BLaER1 treated with 17β-estradiol and CSF1 and Interleukin-3, amounts not matched to agents 10 nM and 100 nM (cell line): ENCODE measurements around the gene CREB3L1.

Source experiments
- H3K27ac ChIP-seq, 11 experiments: shearing (Covaris generic); formaldehyde crosslinking; 2 replicates each; pipeline ENCODE4 v1.8.1; 2022
- H3K27me3 ChIP-seq, 11 experiments: shearing (Covaris generic); formaldehyde crosslinking; 2 replicates each; pipeline ENCODE4 v1.8.1; 2022
- H3K36me3 ChIP-seq, 11 experiments: shearing (Covaris generic); formaldehyde crosslinking; 2 replicates each; pipeline ENCODE4 v1.8.1; 2022
- H3K4me1 ChIP-seq, 10 experiments: shearing (Covaris generic); formaldehyde crosslinking; 2 replicates each; pipeline ENCODE4 v1.8.1; 2022
- H3K4me2 ChIP-seq, 11 experiments: shearing (Covaris generic); formaldehyde crosslinking; 2 replicates each; pipeline ENCODE4 v1.8.1; 2022
- H3K4me3 ChIP-seq, 10 experiments: shearing (Covaris generic); formaldehyde crosslinking; 2 replicates each; pipeline ENCODE4 v1.8.1; 2022
- H3K9ac ChIP-seq, 11 experiments: shearing (Covaris generic); formaldehyde crosslinking; 2 replicates each; pipeline ENCODE4 v1.8.1; 2022
- H3K9me3 ChIP-seq, 11 experiments: shearing (Covaris generic); formaldehyde crosslinking; replicated peaks in 1 of 11; 2 replicates each; pipeline ENCODE4 v1.8.1; 2022
- H4K20me1 ChIP-seq, 11 experiments: shearing (Covaris generic); formaldehyde crosslinking; 2 replicates each; pipeline ENCODE4 v1.8.1; 2022
- Cebpa-rat ChIP-seq, 11 experiments: shearing (Covaris generic); IDR thresholded peaks; 2 replicates each; pipeline ENCODE4 v1.8.1; 2022

CREB3L1 gene

DNA sequence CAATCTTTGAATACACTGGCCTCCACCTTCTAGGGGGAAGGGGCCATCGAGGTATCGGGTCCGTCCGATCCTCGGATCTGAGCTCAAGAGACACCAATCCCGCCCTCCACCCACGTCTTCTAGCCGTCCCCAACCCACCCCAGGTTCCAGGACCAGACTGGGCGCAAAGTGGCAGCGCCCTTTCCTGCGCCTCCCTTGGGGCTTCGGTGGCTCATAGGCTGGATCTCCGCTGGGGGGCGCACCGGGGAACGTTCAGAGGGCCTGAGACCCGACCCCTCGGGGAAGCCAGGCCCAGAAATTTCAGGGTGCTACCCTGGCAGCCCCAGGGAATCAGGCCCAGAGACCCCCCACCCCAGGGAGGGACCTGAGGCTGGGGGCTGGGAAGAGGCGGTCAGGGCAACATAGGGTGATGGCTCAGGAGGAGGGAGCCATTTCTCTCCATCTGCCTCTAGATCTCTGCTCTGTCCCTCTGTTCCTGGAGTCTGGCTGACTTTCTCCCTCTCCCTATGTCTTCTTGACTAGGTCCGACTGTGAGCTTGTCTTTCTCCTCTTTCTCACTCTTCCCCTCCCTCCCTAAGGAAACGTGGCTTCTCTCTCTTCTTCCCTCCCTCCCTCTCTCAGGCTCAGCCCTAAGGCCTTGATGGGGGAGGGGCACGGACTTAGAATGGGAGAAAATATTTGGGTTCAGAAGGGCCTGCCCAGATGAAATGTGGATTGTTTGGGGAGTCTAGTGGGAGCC is 1.1 kb downstream of the CREB3L1 start:
- Histone ChIP-seq H3K36me3 (no peaks in the 10 kb centered on the region), H3K4me3 (peak overlapping the region in 4 of 10 experiments; percentile 10 to 56 (median 35); a peak in 2 of 20 replicates), H3K9me3 (no peaks in the 10 kb centered on the region), H4K20me1 (peaks cover 0 to 11% (median 0%) of the 10 kb centered on the region in 11 experiments; a peak in 2 of 22 replicates), H3K27ac (no peak overlapping the region), H3K4me1 (peaks cover 14 to 48% (median 33%) of the 10 kb centered on the region in 10 experiments), H3K4me2 (peak overlapping the region in 9 of 11 experiments; percentile 30 to 55 (median 41); a peak in 12 of 22 replicates), H3K27me3 (peaks cover 61 to 78% (median 70%) of the 10 kb centered on the region in 11 experiments), H3K9ac (no peak overlapping the region)
- no peak for TF ChIP-seq Cebpa-rat (IDR thresholded peaks at IDR 0.05)

DNA sequence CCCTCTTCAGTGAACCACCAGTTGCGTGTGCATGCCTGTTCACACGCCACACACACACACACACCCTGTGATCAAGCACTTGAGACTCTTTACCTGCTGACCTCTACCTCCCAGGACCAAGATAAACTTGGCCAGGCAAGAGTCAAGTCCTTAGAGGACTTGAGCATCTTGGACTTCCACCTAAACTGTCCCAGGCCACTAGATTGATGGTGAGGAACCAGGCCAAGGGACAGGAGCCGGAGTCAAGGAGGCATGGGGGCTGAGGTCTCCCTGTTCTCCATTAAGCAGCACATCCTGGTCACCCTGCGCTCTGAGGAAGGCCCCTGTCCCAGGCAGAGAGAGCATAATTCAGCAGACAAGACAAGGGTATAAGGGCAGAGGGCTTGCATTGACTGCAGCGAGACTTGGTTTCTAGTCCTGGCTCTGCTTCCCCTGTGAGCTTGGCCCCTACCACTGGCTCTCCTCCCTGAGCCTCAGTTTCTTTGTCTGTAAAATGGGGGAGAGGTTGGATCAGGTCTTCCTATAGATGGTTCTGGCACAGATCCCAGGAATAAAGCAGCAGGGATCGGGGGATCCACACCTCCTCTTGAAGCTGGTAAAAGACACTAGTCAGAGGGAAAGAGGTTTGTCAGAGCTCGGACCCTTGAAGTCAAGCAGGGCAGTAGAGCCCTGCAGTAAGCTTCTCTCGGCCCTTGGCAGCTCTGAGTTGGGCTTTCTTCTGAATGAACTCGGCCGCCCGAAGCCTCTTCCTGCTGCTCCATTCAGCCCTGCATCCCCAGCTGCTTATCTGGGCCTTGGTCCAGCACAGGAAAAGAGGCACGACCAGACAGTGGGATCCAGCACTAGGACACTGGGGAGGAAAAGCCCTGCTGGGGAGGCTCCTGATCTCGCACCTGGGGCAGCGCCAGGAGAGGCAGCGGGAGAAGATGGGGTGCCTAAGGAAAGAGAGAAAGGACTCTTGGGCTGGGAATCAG is 2.0 kb downstream of the CREB3L1 start:
- H3K4me3 ChIP-seq, result no peak overlapping the region

GRCh38 chr11:46280706-46281105 is 3.2 kb downstream of the CREB3L1 start:
- Histone ChIP-seq H4K20me1 (peaks cover 0 to 11% (median 0%) of the 10 kb centered on the region in 11 experiments; a peak in 2 of 22 replicates), H3K27ac (no peak overlapping the region), H3K4me1 (peaks cover 19 to 57% (median 42%) of the 10 kb centered on the region in 10 experiments), H3K36me3 (no peaks in the 10 kb centered on the region), H3K9ac (no peak overlapping the region), H3K4me2 (peak overlapping the region in 7 of 11 experiments; percentile 71 to 89 (median 74); a peak in 14 of 22 replicates), H3K4me3 (no peak overlapping the region), H3K27me3 (peaks cover 54 to 65% (median 59%) of the 10 kb centered on the region in 11 experiments), H3K9me3 (no peaks in the 10 kb centered on the region)
- no peak for TF ChIP-seq Cebpa-rat (IDR thresholded peaks at IDR 0.05)

More for the DNA sequence above, 2.0 kb downstream of the CREB3L1 start:
- H3K4me1 ChIP-seq, result peaks cover 13 to 48% (median 33%) of the 10 kb centered on the region in 10 experiments
- H3K36me3 ChIP-seq, result no peaks in the 10 kb centered on the region
- no peak for TF ChIP-seq Cebpa-rat (IDR thresholded peaks at IDR 0.05)
- H3K9ac ChIP-seq, result no peak overlapping the region
- no peak overlapping the region for H3K27ac ChIP-seq
- peak overlapping the region in 5 of 11 experiments; percentile 20 to 43 (median 28); a peak in 9 of 22 replicates for H3K4me2 ChIP-seq
- peaks cover 61 to 78% (median 69%) of the 10 kb centered on the region in 11 experiments for H3K27me3 ChIP-seq
- peaks cover 0 to 11% (median 0%) of the 10 kb centered on the region in 11 experiments; a peak in 2 of 22 replicates for H4K20me1 ChIP-seq
- no peaks in the 10 kb centered on the region for H3K9me3 ChIP-seq

DNA sequence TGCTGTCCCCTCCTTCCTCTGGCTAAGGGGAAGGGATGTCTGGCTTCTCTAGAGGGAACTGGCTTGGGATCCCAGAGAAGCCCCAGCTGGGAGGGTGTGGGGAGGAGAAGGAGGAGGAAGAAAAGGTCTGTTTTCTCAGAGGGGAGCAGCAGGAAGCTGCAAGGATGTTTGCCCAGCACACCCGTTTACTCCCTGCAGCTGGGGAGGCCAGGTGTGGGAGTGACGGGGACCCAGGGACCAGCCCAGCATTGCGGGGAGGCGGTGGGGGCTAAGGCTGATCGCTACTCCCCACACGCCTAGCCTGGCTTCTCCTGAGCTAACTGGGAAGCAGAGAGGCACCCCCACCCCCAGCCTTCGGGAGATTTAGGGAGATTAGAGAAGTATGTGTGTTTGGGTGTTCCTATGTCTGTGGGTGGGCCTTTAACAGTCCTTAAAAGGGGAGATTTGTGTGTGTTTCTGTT is 3.9 kb downstream of the CREB3L1 start:
- Histone ChIP-seq H3K27me3 (peaks cover 47 to 58% (median 52%) of the 10 kb centered on the region in 11 experiments), H3K27ac (peak overlapping the region in 1 of 11 experiments; percentile 25; a peak in 2 of 22 replicates), H3K9ac (peak overlapping the region in 5 of 11 experiments; percentile 23 to 44 (median 38); a peak in 7 of 22 replicates), H3K4me1 (peaks cover 25 to 64% (median 47%) of the 10 kb centered on the region in 10 experiments), H3K4me2 (peak overlapping the region; percentile 58 to 89 (median 74)), H3K9me3 (no peaks in the 10 kb centered on the region), H3K4me3 (no peak overlapping the region), H4K20me1 (peaks cover 0 to 11% (median 0%) of the 10 kb centered on the region in 11 experiments; a peak in 2 of 22 replicates), H3K36me3 (no peaks in the 10 kb centered on the region)
- no peak for TF ChIP-seq Cebpa-rat (IDR thresholded peaks at IDR 0.05)

DNA sequence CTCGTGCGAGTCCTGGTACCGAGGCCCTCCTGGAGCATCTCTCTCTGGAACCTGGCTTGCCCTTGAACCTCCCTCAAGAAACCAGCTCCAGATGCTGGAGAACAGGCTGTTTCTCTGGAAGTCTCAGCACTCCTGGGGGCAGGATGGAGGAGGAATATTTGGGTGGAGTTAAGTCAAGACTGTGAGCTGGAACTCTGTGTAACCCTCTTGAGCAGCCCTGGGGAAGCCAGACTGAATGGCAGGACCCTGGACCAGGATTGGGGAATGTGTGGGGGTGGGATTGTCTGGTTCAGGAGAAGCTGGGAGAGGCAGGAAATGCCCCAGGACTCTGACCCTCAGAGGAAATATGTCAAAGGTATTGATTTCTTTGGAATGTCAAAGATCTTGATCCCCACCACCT is 7.7 kb downstream of the CREB3L1 start:
- H3K36me3 ChIP-seq, result no peaks in the 10 kb centered on the region
- H3K4me2 ChIP-seq, result peak overlapping the region; percentile 44 to 80 (median 68); a peak in 21 of 22 replicates
- no peak overlapping the region for H3K27ac ChIP-seq

GRCh38 chr11:46285594-46286033 is 8.2 kb downstream of the CREB3L1 start:
- Histone ChIP-seq H3K9me3 (no peaks in the 10 kb centered on the region), H3K4me2 (peak overlapping the region; percentile 44 to 80 (median 68)), H3K4me1 (peaks cover 29 to 47% (median 42%) of the 10 kb centered on the region in 10 experiments), H3K27ac (no peak overlapping the region), H3K27me3 (peaks cover 6 to 16% (median 10%) of the 10 kb centered on the region in 11 experiments; a peak in 20 of 22 replicates), H3K36me3 (no peaks in the 10 kb centered on the region), H3K9ac (no peak overlapping the region; a peak in 1 of 22 replicates), H4K20me1 (no peaks in the 10 kb centered on the region; a peak in 1 of 22 replicates), H3K4me3 (no peak overlapping the region)
- no peak for TF ChIP-seq Cebpa-rat (IDR thresholded peaks at IDR 0.05)

More for the DNA sequence above, 7.7 kb downstream of the CREB3L1 start:
- peaks cover 26 to 49% (median 42%) of the 10 kb centered on the region in 10 experiments for H3K4me1 ChIP-seq
- H3K9ac ChIP-seq, result no peak overlapping the region
- no peak for TF ChIP-seq Cebpa-rat (IDR thresholded peaks at IDR 0.05)
- no peaks in the 10 kb centered on the region for H3K9me3 ChIP-seq
- no peaks in the 10 kb centered on the region; a peak in 1 of 22 replicates for H4K20me1 ChIP-seq
- no peak overlapping the region for H3K4me3 ChIP-seq
- peaks cover 10 to 21% (median 14%) of the 10 kb centered on the region in 11 experiments; a peak in 20 of 22 replicates for H3K27me3 ChIP-seq

- Histone ChIP-seq H3K4me3 (no peak overlapping the region), H3K9ac (no peak overlapping the region), H3K4me2 (peak overlapping the region in 7 of 11 experiments; percentile 25 to 77 (median 68); a peak in 12 of 22 replicates), H3K27ac (no peak overlapping the region), H3K36me3 (no peaks in the 10 kb centered on the region), H3K27me3 (peaks cover 0 to 5% (median 0%) of the 10 kb centered on the region in 11 experiments; a peak in 5 of 22 replicates), H4K20me1 (no peaks in the 10 kb centered on the region; a peak in 1 of 22 replicates), H3K4me1 (peaks cover 22 to 35% (median 30%) of the 10 kb centered on the region in 10 experiments), H3K9me3 (no peaks in the 10 kb centered on the region)
- no peak for TF ChIP-seq Cebpa-rat (IDR thresholded peaks at IDR 0.05)
Observed at GRCh38 chr11:46286789-46287188, 9.3 kb downstream of the CREB3L1 start.

GRCh38 chr11:46288451-46288850 is 11.0 kb downstream of the CREB3L1 start:
- no peak overlapping the region for H3K9ac ChIP-seq
- H3K9me3 ChIP-seq, result no peaks in the 10 kb centered on the region
- no peaks in the 10 kb centered on the region for H3K36me3 ChIP-seq
- TF ChIP-seq Cebpa-rat (IDR thresholded peaks at IDR 0.05), result no peak
- H3K4me3 ChIP-seq, result no peak overlapping the region
- peaks cover 16 to 29% (median 24%) of the 10 kb centered on the region in 10 experiments for H3K4me1 ChIP-seq
- no peaks in the 10 kb centered on the region; a peak in 1 of 22 replicates for H4K20me1 ChIP-seq
- H3K4me2 ChIP-seq, result no peak overlapping the region
- H3K27ac ChIP-seq, result no peak overlapping the region
- H3K27me3 ChIP-seq, result no peaks in the 10 kb centered on the region
